Measurements from ENCODE around the gene UBXN11. TPM values are rescaled to one million over a fixed set of nuclear protein-coding genes. Genes with fewer than 3 reads are reported as not detected.

The UBXN11 gene
- polyA plus RNA-seq, 1 of the 3 experiments (the other 2 are of a cell fraction): 30.6 TPM

GRCh38 chr1:26283871-26284596 is 22.4 kb downstream of the UBXN11 start (continued):
- TF ChIP-seq ZBTB33 (IDR thresholded peaks at IDR 0.05; ENCODE audit: borderline replicate concordance, low read depth) (no peak), POLR2AphosphoS5 (IDR thresholded peaks at IDR 0.05; ENCODE audit: low read depth, low read length) (no peak), GATA2 (CRISPR knock-in tag; IDR thresholded peaks at IDR 0.05) (no peak), USF1 (IDR thresholded peaks at IDR 0.05; ENCODE audit: borderline replicate concordance, low read depth) (no peak)

- H3K9ac ChIP-seq: no peak overlapping the region
- ChIA-PET POLR2A (no interaction called here), CTCF (interaction anchor here (3.8 to 10.7 kb wide), 4 partner anchors 7 to 80 kb away, joined by 22 to 213 read pairs (median 54); partner anchors contain the start of gene CD52)
- H2AFZ ChIP-seq (ENCODE audit: low read depth): no peak overlapping the region
- H3K9me2 ChIP-seq: no peaks in the 10 kb centered on the region
- peaks cover 26 to 45% of the 10 kb centered on the region in 2 experiments; a peak in 3 of 4 replicates for H3K4me1 ChIP-seq (ENCODE audit: control insufficient read depth in 1 of 2, insufficient read depth in 2 of 2, low read depth in 1 of 2, low read length in 1 of 2)
- no peak for TF ChIP-seq FOXM1 (IDR thresholded peaks at IDR 0.05; ENCODE audit: low read depth)
- no peak for TF ChIP-seq EZH2phosphoT487 (IDR thresholded peaks at IDR 0.05; ENCODE audit: borderline replicate concordance, low read depth)
- TF ChIP-seq USF1 (IDR thresholded peaks at IDR 0.05; ENCODE audit: borderline replicate concordance, low read depth): no peak
- TF ChIP-seq MAX (IDR thresholded peaks at IDR 0.05; ENCODE audit: low read depth): no peak
- no peak overlapping the region for H3K4me2 ChIP-seq
- peaks cover 33% of the 10 kb centered on the region for H4K20me1 ChIP-seq (ENCODE audit: insufficient read depth)
- peaks cover 31% of the 10 kb centered on the region for H3F3A ChIP-seq (replicated peaks; ENCODE audit: insufficient read depth)
- peaks cover 9 to 11% of the 10 kb centered on the region in 2 experiments for H3K36me3 ChIP-seq (replicated peaks in 1 of 2; ENCODE audit: control insufficient read depth in 1 of 2, insufficient read depth in 2 of 2, low read length in 1 of 2)
- peak overlapping the region in 1 of 2 experiments; percentile 50; a peak in 1 of 4 replicates for H3K27ac ChIP-seq (ENCODE audit: low read depth in 2 of 2, low read length in 1 of 2)
- DNase-seq: no peak
- no peaks in the 10 kb centered on the region for H3K9me3 ChIP-seq
- no peaks in the 10 kb centered on the region for H3K27me3 ChIP-seq (ENCODE audit: insufficient read depth)
- no peak overlapping the region for H3K4me3 ChIP-seq (ENCODE audit: low read depth in 2 of 2, low read length in 1 of 2)
- H3K79me2 ChIP-seq (ENCODE audit: insufficient read depth): peaks cover 54% of the 10 kb centered on the region
- 86% methylated on average over 4 of the region's 4 CpGs for WGBS (ENCODE audit: low lambda C conversion rate)
Measured at GRCh38 chr1:26283279-26283853, 23.1 kb downstream of the UBXN11 start.
